HG02852 (cell line): Measurements from ENCODE around the gene DCLK1.

Experiments used
- ATAC-seq: cut with Tn5 transposase; IDR thresholded peaks from one replicate; pipeline ENCODE4 v1.9.1; 2021; ENCODE audit warnings: mild to moderate bottlenecking, moderate library complexity; ENCODE audit not compliant: unreplicated experiment

DCLK1 gene

DNA sequence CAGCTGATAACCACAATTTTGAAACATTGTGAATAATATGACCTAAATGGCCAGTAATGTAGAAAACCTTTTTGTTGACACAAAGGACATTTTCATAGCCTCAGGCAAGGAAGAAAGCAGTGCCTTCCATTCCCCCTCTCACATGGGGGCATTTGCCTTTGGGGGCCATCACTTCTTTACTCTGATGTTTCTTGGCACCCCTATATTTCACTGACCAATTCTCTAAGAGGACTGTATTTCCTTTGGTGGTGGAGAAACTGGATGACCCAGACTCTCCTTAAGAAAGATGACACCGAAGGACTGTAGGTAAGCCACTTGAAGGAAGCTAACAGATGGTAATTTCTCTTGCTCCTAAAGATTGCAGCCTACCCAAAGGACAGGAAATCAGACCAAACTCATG, 254.6 kb downstream of the DCLK1 start:
- ATAC-seq = no peak

- ATAC-seq = no peak
These were observed 256.5 kb downstream of the DCLK1 start for GRCh38 chr13:35874704-35875103.

- ATAC-seq = no peak
These were observed 258.8 kb downstream of the DCLK1 start for GRCh38 chr13:35872369-35872768.

DNA sequence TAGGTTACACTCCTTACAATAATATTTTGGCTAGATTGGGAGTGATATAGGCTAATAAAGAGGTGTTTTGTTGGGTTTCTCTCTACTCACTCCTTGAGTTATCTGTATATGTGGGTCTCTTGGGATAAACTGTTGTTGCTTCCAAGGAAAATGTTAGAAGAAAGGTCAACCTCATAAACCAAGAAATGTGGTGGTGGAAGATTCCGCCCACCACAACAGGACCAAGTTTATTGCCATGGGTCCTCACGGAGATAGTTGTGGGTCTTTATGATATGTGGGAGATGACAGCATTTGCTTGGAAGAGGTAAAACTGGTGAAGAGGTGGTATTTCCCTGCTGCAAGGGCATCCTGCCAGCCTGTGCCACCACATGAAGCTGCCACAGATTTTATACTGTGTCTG, 259.6 kb downstream of the DCLK1 start:
- ATAC-seq = no peak

GRCh38 chr13:35866801-35867200, 264.4 kb downstream of the DCLK1 start:
- ATAC-seq = no peak

- ATAC-seq = no peak
These were observed 265.6 kb downstream of the DCLK1 start for GRCh38 chr13:35865341-35866240.

GRCh38 chr13:35860661-35861060, 270.5 kb downstream of the DCLK1 start:
- ATAC-seq = no peak

DNA sequence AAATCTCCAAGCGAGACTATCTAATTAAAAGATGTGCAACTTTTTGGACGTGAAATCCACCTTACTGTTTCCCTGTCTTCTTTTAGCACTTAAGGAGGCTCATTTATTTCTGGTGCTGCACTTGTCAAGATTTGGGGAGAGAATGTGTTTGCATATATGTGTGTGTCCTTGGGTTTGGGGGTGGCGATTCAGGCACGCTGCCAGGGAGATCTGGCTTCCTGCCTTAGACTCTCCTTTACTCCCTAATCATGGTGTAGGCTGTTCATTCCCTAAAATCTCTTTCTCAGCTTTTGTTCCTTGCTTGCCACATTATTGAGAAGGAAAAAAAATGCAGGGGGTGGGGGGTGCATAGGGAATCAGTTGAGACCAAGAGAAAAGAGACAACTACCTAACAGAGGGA, 271.2 kb downstream of the DCLK1 start:
- no peak for ATAC-seq

GRCh38 chr13:35858665-35859064, 272.5 kb downstream of the DCLK1 start:
- no peak for ATAC-seq

DNA sequence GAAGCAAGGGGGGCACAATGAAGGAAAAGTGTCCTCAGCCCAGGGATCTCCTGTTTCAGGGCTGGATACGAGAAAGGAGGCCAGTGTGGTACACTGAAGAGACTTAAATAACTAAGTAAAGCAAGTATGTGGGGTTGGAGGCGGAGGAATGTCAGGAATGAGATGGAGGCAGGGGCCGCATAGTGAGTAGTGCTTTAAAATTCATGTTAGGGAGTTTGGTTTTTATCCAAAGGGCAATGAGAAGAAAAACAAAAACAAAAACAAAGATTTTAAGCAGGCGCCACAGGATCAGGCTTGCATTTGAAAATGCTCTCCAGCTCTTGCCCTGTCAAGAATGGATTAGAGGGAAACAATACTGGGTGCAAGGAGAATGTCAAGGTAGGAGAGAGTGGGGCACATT, 273.4 kb downstream of the DCLK1 start:
- ATAC-seq = no peak

DNA sequence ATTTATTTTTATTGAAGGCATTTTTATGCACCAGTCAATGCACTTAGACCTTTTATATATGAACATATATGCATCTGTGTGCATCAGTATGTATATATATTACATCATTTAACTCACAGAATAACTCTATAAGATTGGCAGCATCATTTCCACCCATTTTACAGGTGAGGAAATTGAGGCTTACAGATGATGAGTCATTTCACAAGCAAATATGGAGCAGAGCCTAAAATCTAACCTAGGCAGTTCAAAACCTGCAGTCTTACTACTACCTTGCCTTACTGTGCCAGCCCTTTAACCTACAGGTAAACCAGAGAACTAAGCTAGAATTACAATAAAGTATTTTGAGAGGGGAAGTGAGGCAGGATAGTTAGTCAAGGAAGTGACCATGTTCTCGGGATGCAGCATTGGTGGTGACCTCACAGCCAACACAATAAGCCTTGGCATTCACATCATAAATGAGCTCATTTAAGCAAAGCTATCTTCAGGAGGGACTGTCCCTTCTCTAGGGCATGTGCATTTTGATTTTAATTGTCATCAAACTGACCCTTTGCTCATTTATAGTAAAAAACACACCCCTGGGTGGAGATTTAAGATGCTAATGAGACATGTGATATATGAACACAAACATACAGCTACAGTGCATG, 274.3 kb downstream of the DCLK1 start:
- no peak for ATAC-seq

- no peak for ATAC-seq
These were observed 275.1 kb downstream of the DCLK1 start for GRCh38 chr13:35856084-35856483.

DNA sequence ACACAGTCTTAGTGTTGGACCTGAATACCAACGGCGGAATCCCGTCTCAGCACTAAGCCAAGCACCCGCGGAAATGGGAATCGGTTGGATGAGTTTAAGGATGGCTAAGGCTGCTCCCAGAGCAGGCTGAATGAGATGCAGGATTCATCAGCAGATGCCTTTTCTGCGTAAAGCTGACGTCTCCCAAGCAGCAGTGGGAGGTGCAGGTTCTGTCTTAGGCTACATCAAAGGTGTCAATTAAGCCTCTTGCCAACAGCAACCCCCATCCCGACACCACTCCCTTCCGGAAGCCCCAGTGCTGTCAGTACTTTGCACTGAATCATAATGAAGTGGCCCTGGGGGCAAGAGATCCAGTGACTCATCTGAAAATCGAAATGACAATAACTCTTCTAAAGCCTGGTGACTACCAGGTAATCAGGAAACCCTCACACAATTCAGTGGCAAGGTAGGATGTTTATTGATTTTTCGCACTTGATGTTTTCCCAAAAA, 275.6 kb downstream of the DCLK1 start:
- no peak for ATAC-seq

DNA sequence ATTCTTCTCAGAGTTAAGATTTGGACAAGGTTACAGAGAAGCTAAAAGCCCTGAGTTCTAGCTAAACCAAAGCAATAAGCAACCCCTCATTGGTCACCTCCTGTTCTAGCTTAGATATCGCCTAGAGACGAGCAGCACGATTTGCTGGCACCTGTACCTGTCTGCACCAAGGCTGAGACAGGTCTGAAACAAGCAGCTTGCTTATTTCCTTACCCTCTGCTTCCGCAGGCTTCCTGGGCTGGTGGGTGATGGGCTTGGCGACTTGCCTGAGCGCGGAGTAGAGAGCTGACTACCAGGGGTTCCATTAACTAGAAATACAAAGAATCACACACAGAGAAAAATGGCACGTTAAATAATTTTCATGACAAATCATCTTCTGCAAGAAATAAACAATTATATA, 276.9 kb downstream of the DCLK1 start:
- no peak for ATAC-seq

- no peak for ATAC-seq
These were observed 279.3 kb downstream of the DCLK1 start for GRCh38 chr13:35851881-35852280.

- no peak for ATAC-seq
These were observed 279.8 kb downstream of the DCLK1 start for GRCh38 chr13:35851356-35851755.

GRCh38 chr13:35850569-35850968, 280.6 kb downstream of the DCLK1 start:
- no peak for ATAC-seq

- no peak for ATAC-seq
These were observed 281.9 kb downstream of the DCLK1 start for GRCh38 chr13:35849256-35849644.

DNA sequence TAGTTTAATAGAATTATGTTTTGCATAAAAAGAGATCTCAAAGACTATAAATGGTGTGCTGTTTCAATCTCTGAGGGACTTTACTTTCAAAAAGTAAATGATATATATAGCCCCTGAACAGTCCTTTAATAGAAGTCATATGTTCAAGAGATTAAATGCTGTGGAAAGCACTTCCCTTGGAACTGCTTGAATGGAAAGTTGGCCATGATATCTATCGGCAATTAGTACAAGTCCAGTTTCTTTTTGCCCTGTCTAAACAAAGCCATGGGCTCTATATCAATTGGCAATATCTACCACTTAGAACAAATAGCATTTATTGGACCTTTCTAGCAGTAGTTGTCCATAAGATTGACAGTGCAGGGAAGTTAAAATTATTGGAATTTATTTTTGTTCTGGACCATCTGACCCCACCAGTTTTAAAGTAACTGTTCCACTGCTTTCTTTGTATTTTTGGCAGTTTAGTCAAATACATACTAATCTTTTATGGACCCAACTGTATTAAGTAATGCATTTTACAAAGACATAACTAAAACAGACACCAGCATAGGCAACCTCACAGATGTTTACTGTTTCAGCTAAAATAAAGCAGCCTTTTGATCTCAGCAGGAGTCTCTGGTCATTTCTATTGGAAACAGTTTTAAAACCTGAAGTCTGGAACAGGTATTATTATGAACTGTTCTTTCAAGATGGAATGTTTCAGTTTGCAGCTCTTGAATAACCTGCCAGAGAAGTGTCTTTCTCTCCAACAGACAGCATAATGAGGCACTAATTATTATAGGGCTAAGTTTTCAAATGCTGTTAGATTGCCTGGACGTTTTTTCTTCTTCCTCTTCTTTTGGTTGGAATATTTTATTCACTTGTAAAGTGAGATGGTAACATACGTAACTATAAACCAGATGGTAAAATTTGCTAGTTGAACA, 282.6 kb downstream of the DCLK1 start:
- ATAC-seq = no peak

DNA sequence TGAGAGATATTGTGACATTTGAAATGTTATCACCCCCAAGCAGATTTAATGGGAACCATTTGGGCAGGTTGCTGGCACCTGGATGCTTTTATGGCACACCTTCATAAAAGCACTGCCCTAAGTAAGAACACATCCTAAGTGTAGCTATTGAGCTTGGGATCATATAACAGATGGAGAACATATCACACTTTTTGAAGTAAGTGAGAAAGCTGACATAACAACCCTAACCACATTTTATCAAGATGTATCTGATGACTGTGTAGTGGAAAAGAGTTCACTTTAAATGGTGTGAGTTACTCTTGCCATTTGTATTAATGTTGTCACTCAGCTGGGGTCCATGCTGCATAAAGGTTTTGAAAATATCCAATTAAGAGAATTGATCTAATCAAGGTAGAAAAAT, 287.9 kb downstream of the DCLK1 start:
- no peak for ATAC-seq

- ATAC-seq = no peak
These were observed 290.1 kb downstream of the DCLK1 start for GRCh38 chr13:35841060-35841521.
